Upper lobe of left lung (tissue), 4 donors: ENCODE results near the gene ALB.

Experiments used
- EP300 ChIP-seq, 4 donors: sonication (generic); formaldehyde crosslinking; IDR thresholded peaks; one replicate each; pipeline ENCODE4 v1.5.1; 2017; ENCODE audit warnings: antibody characterized with exemption in 4 of 4, control low read depth in 2 of 4
- POLR2A ChIP-seq, 4 donors: fragments of 450-650 bp; IDR thresholded peaks; one replicate each; pipeline ENCODE4 v1.5.1; 2016 to 2017; ENCODE audit warnings: antibody characterized with exemption in 4 of 4, mild to moderate bottlenecking in 2 of 4
- POLR2AphosphoS5 ChIP-seq, 2 donors: sonication (generic); formaldehyde crosslinking; IDR thresholded peaks; one replicate each; pipeline ENCODE4 v1.5.1; 2017; ENCODE audit warnings: antibody characterized with exemption in 2 of 2
- TF ChIP-seq, protein P1 (sequence below), 6 experiments: fragments of 450-650 bp in 4 of 6; fragments of 200-600 bp in 2 of 6; sonication (generic) in 2 of 6; IDR thresholded peaks; one replicate each; pipeline ENCODE4 v1.5.1; 2016 to 2019; ENCODE audit warnings: antibody characterized with exemption in 6 of 6

- TF ChIP-seq, protein P1, sequence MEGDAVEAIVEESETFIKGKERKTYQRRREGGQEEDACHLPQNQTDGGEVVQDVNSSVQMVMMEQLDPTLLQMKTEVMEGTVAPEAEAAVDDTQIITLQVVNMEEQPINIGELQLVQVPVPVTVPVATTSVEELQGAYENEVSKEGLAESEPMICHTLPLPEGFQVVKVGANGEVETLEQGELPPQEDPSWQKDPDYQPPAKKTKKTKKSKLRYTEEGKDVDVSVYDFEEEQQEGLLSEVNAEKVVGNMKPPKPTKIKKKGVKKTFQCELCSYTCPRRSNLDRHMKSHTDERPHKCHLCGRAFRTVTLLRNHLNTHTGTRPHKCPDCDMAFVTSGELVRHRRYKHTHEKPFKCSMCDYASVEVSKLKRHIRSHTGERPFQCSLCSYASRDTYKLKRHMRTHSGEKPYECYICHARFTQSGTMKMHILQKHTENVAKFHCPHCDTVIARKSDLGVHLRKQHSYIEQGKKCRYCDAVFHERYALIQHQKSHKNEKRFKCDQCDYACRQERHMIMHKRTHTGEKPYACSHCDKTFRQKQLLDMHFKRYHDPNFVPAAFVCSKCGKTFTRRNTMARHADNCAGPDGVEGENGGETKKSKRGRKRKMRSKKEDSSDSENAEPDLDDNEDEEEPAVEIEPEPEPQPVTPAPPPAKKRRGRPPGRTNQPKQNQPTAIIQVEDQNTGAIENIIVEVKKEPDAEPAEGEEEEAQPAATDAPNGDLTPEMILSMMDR (IDR thresholded peaks at IDR 0.05), result no peak
- TF ChIP-seq EP300 (IDR thresholded peaks at IDR 0.05) (no peak), POLR2A (IDR thresholded peaks at IDR 0.05) (no peak), POLR2AphosphoS5 (IDR thresholded peaks at IDR 0.05) (no peak)
These were observed 34.6 kb downstream of the ALB start for GRCh38 chr4:73438582-73439215.
